MCF 10A (cell line): ENCODE data around the gene SPIN4. TPM values are rescaled to one million over a fixed set of nuclear protein-coding genes. Genes with fewer than 3 reads are reported as not detected.
"Not testable (repeated sequence)": the region's sequence is repeated elsewhere in the genome, so short reads cannot be mapped to it uniquely, and the experiment has no call there.

ENCODE experiments used
- Bru-seq: library from RNA; stranded (reverse); fragments of 400-500 nt; gene quantifications from one replicate; lab custom pipeline; 2021; lab: Mats Ljungman, UMichigan
- BruChase-seq, 2 experiments: library from RNA; stranded (reverse); fragments of 400-500 nt; gene quantifications; one replicate each; lab custom pipeline; 2021; lab: Mats Ljungman, UMichigan
- BruUV-seq: library from RNA; stranded (reverse); fragments of 400-500 nt; replicated peaks from 2 replicates; lab custom pipeline; 2021; lab: Mats Ljungman, UMichigan
- CTCF ChIA-PET: fragments of 300-600 bp; sonication (Branson Sonifier 250); formaldehyde crosslinking; extraction: SDS; loops from one replicate; lab custom pipeline; 2021; ENCODE audit warnings: antibody characterized with exemption, inconsistent platforms; lab: Yijun Ruan, JAX
- POLR2A ChIA-PET: fragments of 300-600, 350-650 bp; sonication (Branson Sonifier 250); formaldehyde crosslinking; extraction: SDS; loops from one replicate; lab custom pipeline; 2020; ENCODE audit warnings: antibody characterized with exemption, inconsistent platforms; lab: Yijun Ruan, JAX
- DNase-seq: peaks from one replicate; pipeline ENCODE4 v3.0.0-alpha.2; 2018; ENCODE audit not compliant: unreplicated experiment
- H3K27ac Mint-ChIP-seq: one replicate; pipeline ENCODE4 v1.8.0; 2022; ENCODE audit warnings: mild to moderate bottlenecking, low read depth, mixed read lengths; ENCODE audit not compliant: unreplicated experiment
- H3K27me3 Mint-ChIP-seq: one replicate; pipeline ENCODE4 v1.8.0; 2022; ENCODE audit warnings: mixed read lengths; ENCODE audit not compliant: insufficient read depth, unreplicated experiment
- H3K36me3 Mint-ChIP-seq: one replicate; pipeline ENCODE4 v1.8.0; 2022; ENCODE audit warnings: mild to moderate bottlenecking, moderate library complexity, mixed read lengths; ENCODE audit not compliant: insufficient read depth, unreplicated experiment
- H3K4me1 Mint-ChIP-seq: one replicate; pipeline ENCODE4 v1.8.0; 2022; ENCODE audit warnings: mixed read lengths; ENCODE audit not compliant: insufficient read depth, unreplicated experiment
- H3K4me3 Mint-ChIP-seq: one replicate; pipeline ENCODE4 v1.8.0; 2022; ENCODE audit warnings: mild to moderate bottlenecking, moderate library complexity, mixed read lengths; ENCODE audit not compliant: unreplicated experiment
- H3K9me3 Mint-ChIP-seq: one replicate; pipeline ENCODE4 v1.8.0; 2022; ENCODE audit warnings: mixed read lengths; ENCODE audit not compliant: unreplicated experiment
- intact Hi-C: fragments of 100-400 bp; cut with micrococcal nuclease; formaldehyde crosslinking; loops from 2 replicates; pipeline ENCODE4 v1.14.1; 2022
- long read RNA-seq: library from polyadenylated mRNA; stranded (forward); transcript quantifications from one replicate; pipeline ENCODE4 v2.0.0, GENCODE V29; 2022
- total RNA-seq: library from RNA; stranded (reverse); gene quantifications from 2 replicates; pipeline ENCODE4 v1.2.3, GENCODE V29; 2022
- TF ChIP-seq, protein P1 (sequence below): fragments of 200-600 bp; IDR thresholded peaks from one replicate; pipeline ENCODE4 v1.8.0; 2022; ENCODE audit warnings: antibody characterized with exemption, mild to moderate bottlenecking; ENCODE audit not compliant: unreplicated experiment

The SPIN4 gene
- total RNA-seq (4.6 and 6.9 TPM in 2 replicates), Bru-seq, nascent RNA (percentile 63 among the genes with signal in this experiment), BruChase-seq, experiment 1, labeled RNA remaining after a 6-hour chase (percentile 92 among the genes with signal in this experiment), BruChase-seq, experiment 2, labeled RNA remaining after a 2-hour chase (percentile 87 among the genes with signal in this experiment)
- long read RNA-seq, full-length matches to known transcripts: 17 of 17 reads
- long read RNA-seq, partial matches to known transcripts: 0 of 17 reads
- long read RNA-seq, other reads (novel, unspliced or antisense): 0 of 17 reads

DNA sequence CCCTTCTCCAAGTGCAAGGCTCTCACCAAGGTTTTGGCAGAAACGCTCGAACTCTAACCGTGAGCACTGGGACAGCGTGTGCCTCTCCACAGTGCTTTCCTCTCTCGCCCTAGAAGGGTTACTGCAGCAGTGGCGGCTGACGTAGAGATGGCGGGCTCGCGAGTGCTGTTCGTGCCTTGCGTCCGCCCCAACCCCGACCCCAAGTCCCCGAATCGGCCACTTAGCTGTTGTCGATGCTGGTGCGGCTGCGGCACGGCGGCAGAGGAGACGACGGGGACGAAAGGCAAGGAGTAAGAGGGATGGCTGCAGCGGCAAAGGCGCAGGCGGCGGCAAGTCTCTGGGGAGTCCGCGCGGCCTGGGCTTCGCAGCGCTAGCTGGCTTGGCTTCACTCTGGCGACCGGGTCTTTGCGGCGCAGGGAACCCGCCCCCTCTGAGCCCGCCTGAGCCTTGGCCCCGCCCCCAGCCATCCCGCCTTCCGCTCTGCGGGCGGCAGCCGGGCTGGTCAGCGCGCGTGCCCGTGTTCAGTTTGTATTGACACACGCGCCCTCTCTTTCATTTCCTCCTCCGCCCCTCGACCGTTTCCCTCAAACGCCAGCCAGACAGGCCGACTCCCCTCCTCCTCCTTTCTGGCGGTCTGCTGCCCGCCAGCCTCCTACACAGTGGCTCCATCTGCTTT is at the start of gene SPIN4:
Gene SPIN4 (minus strand): TSS at position 392 of the 676 bp plus-strand sequence. CDS start 513 bp downstream, outside the sequence.
- Mint-ChIP-seq H3K27me3 (no peaks in the 10 kb centered on the region), H3K4me3 (peak within 1 kb of the TSS; percentile 86), H3K4me1 (peaks cover 11% of the 10 kb centered on the region), H3K36me3 (peaks cover 6% of the 10 kb centered on the region), H3K27ac (peak within 1 kb of the TSS; percentile 41), H3K9me3 (no peaks in the 10 kb centered on the region)
- TF ChIP-seq, protein P1, sequence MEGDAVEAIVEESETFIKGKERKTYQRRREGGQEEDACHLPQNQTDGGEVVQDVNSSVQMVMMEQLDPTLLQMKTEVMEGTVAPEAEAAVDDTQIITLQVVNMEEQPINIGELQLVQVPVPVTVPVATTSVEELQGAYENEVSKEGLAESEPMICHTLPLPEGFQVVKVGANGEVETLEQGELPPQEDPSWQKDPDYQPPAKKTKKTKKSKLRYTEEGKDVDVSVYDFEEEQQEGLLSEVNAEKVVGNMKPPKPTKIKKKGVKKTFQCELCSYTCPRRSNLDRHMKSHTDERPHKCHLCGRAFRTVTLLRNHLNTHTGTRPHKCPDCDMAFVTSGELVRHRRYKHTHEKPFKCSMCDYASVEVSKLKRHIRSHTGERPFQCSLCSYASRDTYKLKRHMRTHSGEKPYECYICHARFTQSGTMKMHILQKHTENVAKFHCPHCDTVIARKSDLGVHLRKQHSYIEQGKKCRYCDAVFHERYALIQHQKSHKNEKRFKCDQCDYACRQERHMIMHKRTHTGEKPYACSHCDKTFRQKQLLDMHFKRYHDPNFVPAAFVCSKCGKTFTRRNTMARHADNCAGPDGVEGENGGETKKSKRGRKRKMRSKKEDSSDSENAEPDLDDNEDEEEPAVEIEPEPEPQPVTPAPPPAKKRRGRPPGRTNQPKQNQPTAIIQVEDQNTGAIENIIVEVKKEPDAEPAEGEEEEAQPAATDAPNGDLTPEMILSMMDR: no peak
- ChIA-PET CTCF (no interaction called here), POLR2A (interaction anchor here (0.6 to 1.0 kb wide), 4 partner anchors 73 to 1625 kb away, joined by 3 to 6 read pairs (median 3); partner anchors contain the start of gene ZC4H2)
- intact Hi-C loops: loop anchor here (2.0 to 5.0 kb wide), 3 partner anchors 156 to 336 kb away; no protein-coding TSS in a partner anchor
- no TSS peak for BruUV-seq
- peak; percentile 78 for DNase-seq

- CTCF ChIA-PET: interaction anchor here (0.7 to 1.0 kb wide), 3 partner anchors 17 to 150 kb away, joined by 3 read pairs; no protein-coding TSS in a partner anchor
- intact Hi-C loops: no loop called here
- Mint-ChIP-seq H3K4me1 (no peaks in the 10 kb centered on the region), H3K9me3 (peaks cover 8% of the 10 kb centered on the region), H3K36me3 (no peaks in the 10 kb centered on the region), H3K4me3 (no peak overlapping the region), H3K27ac (no peak overlapping the region), H3K27me3 (no peaks in the 10 kb centered on the region)
- BruUV-seq: no TSS peak
- POLR2A ChIA-PET: no interaction called here
- TF ChIP-seq, protein P1: no peak
- no peak for DNase-seq
Observed at GRCh38 chrX:63400340-63400739, 49.2 kb upstream of the SPIN4 start.

DNA sequence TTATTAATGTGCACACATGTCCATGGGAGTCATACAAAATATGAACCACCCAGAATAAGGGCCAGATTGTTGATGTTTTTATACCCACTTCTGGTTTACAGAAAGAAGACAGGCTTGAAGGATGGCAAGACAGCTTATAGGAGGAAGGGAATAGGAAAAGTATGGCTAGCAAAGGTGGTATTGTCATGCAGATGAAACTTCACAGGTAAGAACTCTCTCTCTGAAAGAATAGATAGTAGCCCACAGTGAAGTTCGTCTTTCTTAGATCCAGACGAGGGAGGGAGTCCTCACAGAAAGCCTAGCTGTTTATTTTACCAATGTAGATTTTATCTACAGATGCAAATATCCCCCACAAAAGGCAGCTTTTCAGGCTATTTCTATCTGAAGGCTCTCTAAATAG is 43.7 kb upstream of the SPIN4 start:
- Mint-ChIP-seq H3K36me3 (no peaks in the 10 kb centered on the region), H3K4me1 (no peaks in the 10 kb centered on the region), H3K27ac (no peak overlapping the region), H3K4me3 (no peak overlapping the region), H3K27me3 (no peaks in the 10 kb centered on the region), H3K9me3 (peaks cover 8% of the 10 kb centered on the region)
- BruUV-seq: no TSS peak
- TF ChIP-seq, protein P1: no peak
- intact Hi-C loops: no loop called here
- ChIA-PET POLR2A (no interaction called here), CTCF (interaction anchor here (0.6 kb wide), 1 partner anchor 161 kb away, joined by 3 read pairs; no protein-coding TSS in a partner anchor)
- DNase-seq: no peak

DNA sequence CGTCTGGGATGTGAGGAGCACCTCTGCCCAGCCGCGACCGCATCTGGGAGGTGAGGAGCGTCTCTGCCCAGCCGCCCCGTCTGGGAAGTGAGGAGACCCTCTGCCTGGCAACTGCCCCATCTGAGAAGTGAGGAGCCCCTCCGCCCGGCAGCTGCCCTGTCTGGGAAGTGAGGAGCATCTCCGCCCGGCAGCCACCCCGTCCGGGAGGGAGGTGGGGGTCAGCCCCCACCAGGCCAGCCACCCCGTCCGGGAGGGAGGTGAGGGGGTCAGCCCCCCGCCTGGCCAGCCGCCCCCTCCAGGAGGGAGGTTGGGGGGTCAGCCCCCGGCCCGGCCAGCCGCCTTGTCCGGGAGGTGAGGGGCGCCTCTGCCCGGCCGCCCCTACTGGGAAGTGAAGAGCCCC is 42.0 kb upstream of the SPIN4 start:
- H3K27me3 Mint-ChIP-seq, H3K4me3 Mint-ChIP-seq, intact Hi-C loops, H3K9me3 Mint-ChIP-seq, H3K27ac Mint-ChIP-seq, POLR2A ChIA-PET, DNase-seq, CTCF ChIA-PET, H3K36me3 Mint-ChIP-seq, BruUV-seq, H3K4me1 Mint-ChIP-seq: not testable (repeated sequence)
